Measurements from ENCODE around the gene EFCAB5. TPM values are rescaled to one million over a fixed set of nuclear protein-coding genes. Genes with fewer than 3 reads are reported as not detected.
"Not testable (repeated sequence)": the region's sequence is repeated elsewhere in the genome, so short reads cannot be mapped to it uniquely, and the experiment has no call there.

Gene EFCAB5
- total RNA-seq, 1 donor from 2014 or later: not detected

- H3K36me3 ChIP-seq: peaks cover 15% of the 10 kb centered on the region
- H3K27ac ChIP-seq (replicated peaks): no peak overlapping the region
- no peaks in the 10 kb centered on the region for H3K27me3 ChIP-seq (ENCODE audit: low read depth)
- H3K4me1 ChIP-seq: peaks cover 16% of the 10 kb centered on the region
- no peak for TF ChIP-seq CTCF (IDR thresholded peaks at IDR 0.05; ENCODE audit: borderline replicate concordance)
- DNase-seq: no peak
- H3K4me3 ChIP-seq: no peak overlapping the region
- intact Hi-C loops (cut with micrococcal nuclease): no loop called here
- H3K9me3 ChIP-seq (replicated peaks): no peaks in the 10 kb centered on the region
Measured at GRCh38 chr17:30130121-30130520, 188.7 kb downstream of the EFCAB5 start.

- H3K27ac ChIP-seq (replicated peaks): no peak overlapping the region
- TF ChIP-seq CTCF (IDR thresholded peaks at IDR 0.05; ENCODE audit: borderline replicate concordance): no peak
- H3K4me1 ChIP-seq: peaks cover 15% of the 10 kb centered on the region
- no peak for DNase-seq
- intact Hi-C loops (cut with micrococcal nuclease): no loop called here
- peaks cover 12% of the 10 kb centered on the region for H3K36me3 ChIP-seq
- no peak overlapping the region for H3K4me3 ChIP-seq
- H3K9me3 ChIP-seq (replicated peaks): no peaks in the 10 kb centered on the region
- no peaks in the 10 kb centered on the region for H3K27me3 ChIP-seq (ENCODE audit: low read depth)
Measured at GRCh38 chr17:30132615-30133014, 191.2 kb downstream of the EFCAB5 start.

GRCh38 chr17:30133197-30133596 lies 191.8 kb downstream of the EFCAB5 start:
- H3K4me1 ChIP-seq: peaks cover 20% of the 10 kb centered on the region
- H3K27ac ChIP-seq (replicated peaks): no peak overlapping the region
- no peak overlapping the region for H3K4me3 ChIP-seq
- no peak for DNase-seq
- peaks cover 6% of the 10 kb centered on the region for H3K36me3 ChIP-seq
- intact Hi-C loops (cut with micrococcal nuclease): no loop called here
- H3K9me3 ChIP-seq (replicated peaks): no peaks in the 10 kb centered on the region
- TF ChIP-seq CTCF (IDR thresholded peaks at IDR 0.05; ENCODE audit: borderline replicate concordance): no peak
- H3K27me3 ChIP-seq (ENCODE audit: low read depth): no peaks in the 10 kb centered on the region

- intact Hi-C loops (cut with micrococcal nuclease): no loop called here
- no peak for TF ChIP-seq CTCF (IDR thresholded peaks at IDR 0.05; ENCODE audit: borderline replicate concordance)
- Histone ChIP-seq H3K4me1 (peaks cover 24% of the 10 kb centered on the region), H3K36me3 (no peaks in the 10 kb centered on the region), H3K27ac (replicated peaks) (no peak overlapping the region), H3K27me3 (ENCODE audit: low read depth) (no peaks in the 10 kb centered on the region), H3K4me3 (no peak overlapping the region), H3K9me3 (replicated peaks) (no peaks in the 10 kb centered on the region)
- DNase-seq: no peak
Measured at GRCh38 chr17:30134551-30134950, 193.1 kb downstream of the EFCAB5 start.

- H3K4me3 ChIP-seq: no peak overlapping the region
- TF ChIP-seq CTCF (IDR thresholded peaks at IDR 0.05; ENCODE audit: borderline replicate concordance): no peak
Measured at GRCh38 chr17:30137158-30137557, 195.7 kb downstream of the EFCAB5 start.

GRCh38 chr17:30147860-30148259 lies 206.4 kb downstream of the EFCAB5 start:
- not testable (repeated sequence) for H3K4me3 ChIP-seq

More at GRCh38 chr17:30137158-30137557, 195.7 kb downstream of the EFCAB5 start:
- Histone ChIP-seq H3K27ac (replicated peaks) (no peak overlapping the region), H3K9me3 (replicated peaks) (no peaks in the 10 kb centered on the region), H3K36me3 (no peaks in the 10 kb centered on the region), H3K4me1 (peaks cover 24% of the 10 kb centered on the region), H3K27me3 (ENCODE audit: low read depth) (no peaks in the 10 kb centered on the region)
- no peak for DNase-seq
- intact Hi-C loops (cut with micrococcal nuclease): no loop called here

More at GRCh38 chr17:30147860-30148259, 206.4 kb downstream of the EFCAB5 start:
- intact Hi-C loops (cut with micrococcal nuclease); DNase-seq; H3K36me3 ChIP-seq; H3K4me1 ChIP-seq; H3K9me3 ChIP-seq (replicated peaks); H3K27ac ChIP-seq (replicated peaks); H3K27me3 ChIP-seq (ENCODE audit: low read depth): not testable (repeated sequence)

All from left ventricle myocardium inferior (tissue), 1 donor.